Lower leg skin (tissue), 3 donors: ENCODE data around the gene SNTG2.

Experiments used
- CTCF ChIP-seq, 3 donors: fragments of 450-650 bp; IDR thresholded peaks; one replicate each; pipeline ENCODE4 v1.5.1; 2016; ENCODE audit warnings: antibody characterized with exemption in 3 of 3, mild to moderate bottlenecking in 3 of 3, moderate library complexity in 2 of 3
- POLR2A ChIP-seq, 2 donors: fragments of 450-650 bp; IDR thresholded peaks; one replicate each; pipeline ENCODE4 v1.6.1; 2016 to 2017; ENCODE audit warnings: antibody characterized with exemption in 2 of 2, mild to moderate bottlenecking in 1 of 2, moderate library complexity in 1 of 2

GRCh38 chr2:981258-981657 lies 30.6 kb downstream of the SNTG2 start:
- TF ChIP-seq POLR2A (IDR thresholded peaks at IDR 0.05): no peak
- TF ChIP-seq CTCF (IDR thresholded peaks at IDR 0.05): no peak
